Epithelial cell of proximal tubule (primary cell): ENCODE measurements around the gene GALNTL6. TPM values are rescaled to one million over a fixed set of nuclear protein-coding genes. Genes with fewer than 3 reads are reported as not detected.

Experiments used
- DNase-seq: peaks from one replicate; pipeline ENCODE4 v3.0.0-alpha.2; 2011; ENCODE audit warnings: low read depth
- H3K4me3 ChIP-seq: 2 replicates; pipeline ENCODE4 v1.5.1; 2011; ENCODE audit warnings: low read depth, mild to moderate bottlenecking, low read length
- total RNA-seq: library from RNA; depleted of rRNA; stranded (reverse); fragments of >200 nt; gene quantifications from 2 replicates; pipeline ENCODE4 v1.2.3, GENCODE V29; 2015
- TF ChIP-seq, protein P1 (sequence below): conservative IDR thresholded peaks from 2 replicates; pipeline ENCODE4 v1.5.1; 2012; ENCODE audit warnings: low read depth, mild to moderate bottlenecking, low read length

GALNTL6 gene
- total RNA-seq, 1 donor from 2014 or later = not detected

DNA sequence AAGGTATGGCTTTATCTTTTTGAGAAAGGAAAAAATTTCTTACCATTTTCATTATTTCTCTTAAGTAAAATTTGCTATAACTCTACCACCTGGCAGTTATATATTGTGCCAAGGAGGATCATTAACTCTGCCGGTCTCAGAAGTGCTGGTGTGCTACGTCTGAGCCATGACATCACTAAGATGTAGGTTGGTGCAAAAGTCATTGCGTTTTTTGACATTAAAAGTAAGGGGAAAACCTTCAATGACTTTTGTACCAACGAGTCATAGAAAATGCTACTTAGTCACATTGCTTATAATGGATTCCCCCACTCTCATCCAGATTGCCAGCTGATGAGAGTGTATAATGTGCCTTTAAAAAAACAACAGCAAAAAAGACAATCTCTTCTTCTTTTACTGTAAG is 786.4 kb downstream of the GALNTL6 start:
- H3K4me3 ChIP-seq = no peak overlapping the region
- DNase-seq = no peak
- TF ChIP-seq, protein P1, sequence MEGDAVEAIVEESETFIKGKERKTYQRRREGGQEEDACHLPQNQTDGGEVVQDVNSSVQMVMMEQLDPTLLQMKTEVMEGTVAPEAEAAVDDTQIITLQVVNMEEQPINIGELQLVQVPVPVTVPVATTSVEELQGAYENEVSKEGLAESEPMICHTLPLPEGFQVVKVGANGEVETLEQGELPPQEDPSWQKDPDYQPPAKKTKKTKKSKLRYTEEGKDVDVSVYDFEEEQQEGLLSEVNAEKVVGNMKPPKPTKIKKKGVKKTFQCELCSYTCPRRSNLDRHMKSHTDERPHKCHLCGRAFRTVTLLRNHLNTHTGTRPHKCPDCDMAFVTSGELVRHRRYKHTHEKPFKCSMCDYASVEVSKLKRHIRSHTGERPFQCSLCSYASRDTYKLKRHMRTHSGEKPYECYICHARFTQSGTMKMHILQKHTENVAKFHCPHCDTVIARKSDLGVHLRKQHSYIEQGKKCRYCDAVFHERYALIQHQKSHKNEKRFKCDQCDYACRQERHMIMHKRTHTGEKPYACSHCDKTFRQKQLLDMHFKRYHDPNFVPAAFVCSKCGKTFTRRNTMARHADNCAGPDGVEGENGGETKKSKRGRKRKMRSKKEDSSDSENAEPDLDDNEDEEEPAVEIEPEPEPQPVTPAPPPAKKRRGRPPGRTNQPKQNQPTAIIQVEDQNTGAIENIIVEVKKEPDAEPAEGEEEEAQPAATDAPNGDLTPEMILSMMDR = no peak

DNA sequence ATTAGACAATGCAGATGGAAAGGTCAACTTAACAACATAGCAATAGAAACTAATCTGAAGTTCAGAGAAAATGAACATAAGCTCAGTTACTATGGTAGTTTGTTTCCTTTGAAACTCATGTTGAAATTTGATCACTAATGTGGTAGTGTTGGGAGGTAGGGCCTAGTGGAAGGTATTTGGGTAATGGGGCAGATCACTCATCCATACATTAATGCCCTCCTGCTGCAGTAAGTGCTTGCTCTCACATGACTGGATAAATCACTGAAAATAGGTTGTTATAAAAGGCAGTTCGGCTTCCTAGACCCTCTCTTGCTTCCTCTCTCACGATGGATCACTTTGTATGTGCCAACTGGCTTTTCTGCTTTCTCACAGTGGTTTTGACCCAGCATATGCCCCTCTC is 788.0 kb downstream of the GALNTL6 start:
- DNase-seq = no peak
- H3K4me3 ChIP-seq = no peak overlapping the region
- TF ChIP-seq, protein P1 = no peak

DNA sequence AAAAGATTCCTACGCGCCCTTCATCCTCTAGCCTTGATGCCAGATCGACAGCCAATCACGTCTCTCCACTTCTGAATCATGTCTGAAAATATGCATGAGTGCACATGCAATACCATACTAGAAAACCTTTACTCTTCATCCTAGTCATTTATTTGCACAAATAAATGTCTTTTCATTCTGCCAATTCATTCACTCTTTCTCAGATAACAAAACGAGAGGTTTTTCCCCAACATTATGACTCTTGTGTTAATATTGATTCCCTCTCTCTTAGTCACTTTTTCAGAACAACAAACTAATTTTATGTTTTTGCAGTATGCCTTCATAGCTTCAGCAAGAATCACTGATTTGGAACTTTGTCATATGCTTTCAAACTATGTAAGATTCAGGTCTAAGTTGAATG is 806.0 kb downstream of the GALNTL6 start:
- no peak overlapping the region for H3K4me3 ChIP-seq
- no peak for DNase-seq
- TF ChIP-seq, protein P1 = no peak

DNA sequence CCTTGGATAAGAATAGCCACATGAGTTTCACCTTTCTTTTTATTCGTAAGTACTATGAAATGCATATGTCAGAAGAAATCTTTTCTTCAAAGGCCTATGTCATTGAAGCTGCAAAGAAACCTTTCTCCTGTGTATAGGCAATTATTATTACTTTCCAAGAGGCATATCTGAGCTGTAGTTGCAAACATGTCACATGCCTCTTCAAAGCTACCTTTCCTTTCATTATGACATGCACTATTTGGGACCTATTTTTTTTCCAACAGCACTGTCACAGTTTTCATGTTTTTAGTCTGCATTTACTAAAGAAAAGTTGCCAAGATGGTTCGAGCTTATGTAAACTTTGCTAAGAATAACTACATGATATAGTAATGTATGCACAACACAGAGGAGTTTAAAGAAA is 806.6 kb downstream of the GALNTL6 start:
- H3K4me3 ChIP-seq = no peak overlapping the region
- TF ChIP-seq, protein P1 = no peak
- DNase-seq = no peak

DNA sequence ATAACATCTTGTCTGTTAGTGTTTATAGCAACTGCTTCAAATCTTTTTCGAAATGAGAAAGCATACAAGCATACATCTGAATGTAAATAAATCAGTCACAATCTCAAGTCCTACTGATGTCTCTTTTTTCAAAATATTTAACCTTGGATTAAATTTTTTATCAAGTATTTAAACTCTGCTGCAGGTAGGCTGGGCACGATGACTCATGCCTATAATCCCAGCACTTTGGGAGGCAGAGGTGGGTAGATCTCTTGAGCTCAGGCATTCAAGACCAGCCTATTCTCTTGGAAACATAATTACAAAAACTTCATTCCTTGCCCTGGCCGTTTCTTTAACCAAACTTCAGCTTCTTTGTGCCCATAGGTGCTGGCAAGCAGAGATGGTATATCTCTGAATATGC is 815.1 kb downstream of the GALNTL6 start:
- TF ChIP-seq, protein P1 = no peak
- no peak for DNase-seq
- no peak overlapping the region for H3K4me3 ChIP-seq

DNA sequence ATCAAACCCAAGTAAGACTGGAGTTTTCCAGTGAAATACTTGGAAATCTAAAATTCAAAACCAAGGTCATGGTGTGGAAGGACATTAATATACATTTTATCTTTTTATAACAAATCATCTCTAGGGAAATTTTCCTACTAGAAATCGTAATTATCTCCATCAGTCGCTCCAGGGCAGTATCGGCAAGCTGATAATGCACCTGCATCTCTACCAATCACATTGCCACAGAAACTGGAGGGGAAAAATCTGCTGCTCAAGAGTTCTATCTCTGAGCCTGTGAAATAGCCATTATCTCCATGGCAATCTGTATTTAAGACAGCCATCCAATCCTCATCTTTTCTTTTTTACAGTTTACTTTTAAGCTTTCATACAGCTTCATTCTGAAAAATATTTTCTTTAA is 817.1 kb downstream of the GALNTL6 start:
- TF ChIP-seq, protein P1 = no peak
- no peak for DNase-seq
- H3K4me3 ChIP-seq = no peak overlapping the region

DNA sequence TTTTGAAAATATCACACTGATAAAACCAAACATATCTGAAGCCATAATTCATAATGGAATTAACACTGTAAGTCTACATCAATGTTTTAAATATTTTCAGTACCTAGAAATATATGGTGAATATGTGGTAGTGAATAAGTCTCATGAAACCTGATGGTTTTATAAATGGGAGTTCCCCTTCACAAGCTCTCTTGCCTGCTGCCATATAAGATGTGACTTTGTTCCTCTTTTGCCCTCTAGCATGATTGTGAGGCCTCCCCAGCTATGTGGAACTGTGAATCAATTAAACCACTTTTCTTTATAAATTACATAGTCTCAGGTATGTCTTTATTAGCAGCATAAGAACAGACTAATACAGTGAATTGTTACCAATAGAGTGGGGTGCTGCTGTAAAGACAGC is 818.6 kb downstream of the GALNTL6 start:
- H3K4me3 ChIP-seq = no peak overlapping the region
- no peak for DNase-seq
- TF ChIP-seq, protein P1 = no peak
